CD4-positive, alpha-beta T cell treated with Interleukin-12 subunit alpha and Interleukin-12 subunit beta, for 1 hour (primary cell): ENCODE results near the gene HECTD4.
A peak's percentile ranks its signal among the peaks of the same experiment; 100 is the strongest.
"Not testable (repeated sequence)": the region's sequence is repeated elsewhere in the genome, so short reads cannot be mapped to it uniquely, and the experiment has no call there.

ENCODE experiments used
- DNase-seq: peaks from one replicate; pipeline ENCODE4 v3.0.0-alpha.2; 2020

The HECTD4 gene

GRCh38 chr12:112381883-112382796 is at the start of gene HECTD4:
Gene HECTD4 (minus strand): TSS chr12:112382431. CDS start chr12:112382128, 303 bp downstream.
- peak; percentile 90 for DNase-seq

GRCh38 chr12:112431965-112432364 is 49.7 kb upstream of the HECTD4 start:
- no peak for DNase-seq

- no peak for DNase-seq
These were observed 48.7 kb upstream of the HECTD4 start for GRCh38 chr12:112430929-112431328.

GRCh38 chr12:112427760-112428159 is 45.5 kb upstream of the HECTD4 start:
- DNase-seq = no peak

- DNase-seq = no peak
These were observed 43.6 kb upstream of the HECTD4 start for GRCh38 chr12:112425582-112426382.

DNA sequence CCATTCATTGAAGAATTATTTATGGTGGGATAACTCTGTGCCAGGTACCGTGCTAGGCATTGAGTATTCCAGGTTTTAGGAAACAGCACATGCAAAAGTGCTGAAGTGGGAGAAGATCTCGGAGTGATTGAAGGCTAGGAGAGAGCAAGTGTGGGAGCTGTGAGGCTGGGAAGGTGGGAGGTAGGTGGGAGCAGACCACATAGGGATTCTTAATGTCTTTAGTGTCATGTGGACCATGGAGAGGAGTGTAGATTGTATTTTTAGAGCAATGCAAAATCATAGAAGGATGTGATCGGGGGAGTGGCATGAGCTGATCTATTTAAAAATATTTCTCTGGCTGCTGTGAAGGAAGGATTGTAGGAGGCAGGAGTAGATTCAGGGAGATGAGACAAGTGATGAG is 41.9 kb upstream of the HECTD4 start:
- no peak for DNase-seq

GRCh38 chr12:112422531-112422930 is 40.3 kb upstream of the HECTD4 start:
- no peak for DNase-seq

- DNase-seq = no peak
These were observed 39.1 kb upstream of the HECTD4 start for GRCh38 chr12:112421363-112421762.

DNA sequence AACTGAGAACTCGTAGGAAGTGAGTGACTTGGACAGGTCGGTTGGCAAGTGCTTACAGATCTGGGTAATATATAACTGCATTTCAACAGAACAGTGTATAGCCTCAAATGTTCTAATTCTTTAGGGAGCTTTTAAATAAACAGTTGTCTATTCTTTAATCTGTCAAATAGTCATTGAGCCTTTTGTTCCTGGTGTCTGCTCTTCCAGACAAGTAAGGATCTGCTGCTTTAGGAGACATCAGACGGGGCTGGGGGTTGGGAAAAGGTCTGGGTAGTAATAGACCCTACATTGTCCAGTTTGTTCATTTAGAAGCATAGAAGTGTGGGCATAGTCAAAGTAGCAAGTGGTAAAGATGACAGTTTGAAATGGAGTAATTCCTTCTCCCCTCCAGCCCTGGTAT is 38.5 kb upstream of the HECTD4 start:
- DNase-seq = no peak

GRCh38 chr12:112419297-112420133 is 37.3 kb upstream of the HECTD4 start:
- no peak for DNase-seq

DNA sequence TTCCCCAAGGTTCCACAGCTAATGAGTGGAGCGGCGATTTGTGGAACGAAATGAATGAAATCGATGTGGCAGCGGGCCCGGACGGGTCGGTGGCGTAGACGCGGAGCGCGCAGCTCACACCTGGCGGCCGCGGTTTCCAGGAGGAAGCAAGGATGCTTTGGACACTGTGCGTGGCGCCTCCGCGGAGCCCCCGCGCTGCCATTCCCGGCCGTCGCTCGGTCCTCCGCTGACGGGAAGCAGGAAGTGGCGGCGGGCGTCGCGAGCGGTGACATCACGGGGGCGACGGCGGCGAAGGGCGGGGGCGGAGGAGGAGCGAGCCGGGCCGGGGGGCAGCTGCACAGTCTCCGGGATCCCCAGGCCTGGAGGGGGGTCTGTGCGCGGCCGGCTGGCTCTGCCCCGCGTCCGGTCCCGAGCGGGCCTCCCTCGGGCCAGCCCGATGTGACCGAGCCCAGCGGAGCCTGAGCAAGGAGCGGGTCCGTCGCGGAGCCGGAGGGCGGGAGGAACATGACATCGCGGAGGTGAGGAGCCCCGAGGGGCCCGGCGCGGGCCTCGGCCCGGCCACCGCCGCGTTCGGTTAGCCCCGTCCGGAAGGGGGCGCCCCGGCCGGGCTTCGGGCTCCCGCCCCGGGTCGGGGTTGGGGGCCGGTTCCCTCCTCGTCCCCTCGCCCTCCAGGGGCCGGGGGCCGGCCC is 36.5 kb upstream of the HECTD4 start, which contains the start of gene PTPN11:
PTPN11 (plus strand) TSS at position 340 of the 689 bp plus-strand sequence; CDS start at position 505, 165 bp downstream.
- DNase-seq = peak; percentile 90

DNA sequence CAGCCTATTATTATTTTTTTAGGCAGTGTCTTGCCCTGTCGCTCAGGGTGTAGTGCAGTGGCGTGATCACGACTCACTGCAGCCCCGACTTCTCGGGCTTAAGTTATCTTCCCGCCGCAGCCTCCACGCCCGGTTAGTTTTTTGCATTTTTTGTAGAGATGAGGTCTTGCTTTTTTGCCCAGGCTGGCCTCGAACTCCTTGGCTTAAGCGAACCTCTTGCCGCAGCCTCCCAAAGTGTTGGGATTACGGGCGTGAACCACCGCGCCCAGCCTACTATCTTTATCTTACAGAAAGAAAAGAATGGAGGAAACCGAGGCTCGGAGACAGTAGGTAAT is 36.0 kb upstream of the HECTD4 start:
- DNase-seq = no peak

DNA sequence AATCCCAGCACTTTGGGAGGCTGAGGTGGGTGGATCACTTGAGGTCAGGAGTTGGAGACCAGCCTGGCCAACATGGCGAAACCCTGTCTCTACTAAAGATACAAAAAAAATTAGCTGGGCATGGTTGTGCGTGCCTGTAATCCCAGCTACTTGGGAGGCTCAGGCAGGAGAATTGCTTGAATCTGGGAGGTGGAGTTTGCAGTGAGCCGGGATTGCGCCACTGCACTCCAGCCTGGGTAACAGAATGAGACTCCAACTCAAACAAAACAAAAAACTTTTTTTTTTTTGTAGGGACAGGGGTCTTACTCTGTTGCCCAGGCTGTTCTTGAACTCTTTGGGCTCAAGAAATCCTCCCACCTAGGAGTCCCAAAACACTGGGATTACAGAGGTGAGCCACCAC is 33.2 kb upstream of the HECTD4 start:
- DNase-seq = not testable (repeated sequence)

DNA sequence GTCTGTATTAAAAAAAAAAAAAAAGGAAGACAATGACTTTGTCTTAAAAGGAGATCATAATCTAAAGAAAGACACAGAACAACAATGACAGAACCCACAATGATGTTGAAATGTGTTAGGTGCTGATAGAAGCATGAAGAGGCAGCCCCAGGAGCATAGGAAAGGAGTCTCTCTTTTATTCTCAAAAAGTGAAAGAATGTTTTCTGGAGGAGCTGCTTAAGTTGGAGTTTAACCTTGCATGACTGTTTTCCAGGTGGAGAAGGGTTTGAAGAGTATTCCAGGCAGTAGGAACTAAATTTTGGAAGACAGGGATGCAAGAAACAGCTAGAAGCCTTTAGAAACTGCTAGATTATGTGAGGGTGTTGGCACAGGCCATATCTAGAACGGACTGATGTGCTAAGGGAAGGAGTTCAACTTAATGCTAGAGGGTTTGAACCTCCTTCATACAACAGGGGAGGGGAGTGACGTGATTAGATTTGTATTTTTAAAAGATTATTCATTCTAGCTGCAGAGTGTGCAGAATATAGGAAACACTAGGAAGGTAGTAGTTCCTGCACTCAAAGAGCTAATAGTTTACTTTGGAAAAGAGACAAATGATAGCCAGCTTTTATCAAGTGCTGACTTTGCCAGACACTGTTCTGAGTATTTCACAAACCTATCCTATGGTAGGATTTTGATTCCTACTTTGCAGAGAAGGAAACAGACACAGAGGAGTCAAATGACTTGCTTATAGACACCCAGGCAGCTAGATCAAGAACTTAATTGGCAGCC is 31.8 kb upstream of the HECTD4 start:
- no peak for DNase-seq

GRCh38 chr12:112409906-112410244 is 27.6 kb upstream of the HECTD4 start:
- no peak for DNase-seq

DNA sequence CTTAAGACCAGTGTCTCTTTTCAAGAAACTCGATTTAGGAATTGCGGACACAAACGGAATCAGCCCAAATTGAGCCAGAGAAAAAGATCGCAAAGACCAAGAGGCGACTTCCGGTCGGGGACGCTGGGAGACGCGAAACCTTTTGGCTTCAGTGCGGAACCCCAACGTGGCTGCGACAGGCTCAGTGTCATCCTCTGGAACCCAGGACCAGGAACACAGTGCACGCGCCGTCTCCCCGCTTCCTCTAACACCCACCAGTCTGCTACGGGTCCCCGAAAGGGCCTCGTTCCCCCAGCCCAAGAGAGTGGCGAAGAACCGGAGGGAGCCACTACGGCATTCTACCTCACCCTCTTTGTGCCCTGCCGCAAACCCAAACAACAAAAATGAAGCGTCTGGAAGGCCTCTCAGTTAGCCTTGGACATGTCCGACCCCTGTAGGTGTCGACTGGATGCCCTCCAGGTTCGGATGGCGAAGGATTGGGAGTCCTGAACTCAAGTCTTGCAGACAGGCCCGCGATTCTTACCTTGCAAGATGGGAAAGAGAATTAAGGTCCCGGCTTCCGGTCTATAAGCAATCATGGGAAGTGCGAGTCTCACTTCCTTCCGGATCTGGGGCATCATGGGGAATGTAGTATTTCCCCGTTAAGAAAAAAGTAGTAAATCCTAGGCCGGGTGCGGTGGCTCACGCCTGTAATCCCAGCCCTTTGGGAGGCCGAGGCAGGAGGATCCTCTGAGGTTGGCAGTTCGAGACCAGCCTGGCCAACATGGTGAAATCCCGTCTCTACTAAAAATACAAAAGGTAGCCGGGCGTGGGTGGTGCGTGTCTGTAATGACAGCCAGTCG is 27.1 kb upstream of the HECTD4 start, which contains the start of gene RPL6:
RPL6 (minus strand) TSS at position 542 of the 842 bp plus-strand sequence. CDS start 949 bp downstream, outside the sequence.
- DNase-seq = peak; percentile 88

GRCh38 chr12:112408621-112409020 is 26.4 kb upstream of the HECTD4 start:
- DNase-seq = peak; percentile 55

GRCh38 chr12:112407683-112408082 is 25.5 kb upstream of the HECTD4 start:
- DNase-seq = not testable (repeated sequence)

GRCh38 chr12:112406519-112407488 is 24.6 kb upstream of the HECTD4 start:
- DNase-seq = no peak
